ENCODE results near the gene DHRSX.

- no peak for TF ChIP-seq FOXP2 (optimal IDR thresholded peaks at IDR 0.05; ENCODE audit: control extremely low read depth, extremely low read length, insufficient read depth)
- no peak for TF ChIP-seq POLR2AphosphoS5 (IDR thresholded peaks at IDR 0.05; ENCODE audit: borderline replicate concordance, low read depth, low read length)
- no peak for TF ChIP-seq EZH2 (IDR thresholded peaks at IDR 0.05)
Measured at GRCh38 chrX:2226182-2226581, 274.6 kb downstream of the DHRSX start.

Data from SK-N-MC (cell line).